DND-41 (cell line): ENCODE data around the gene KLC1.

Experiments
- ATAC-seq: fragments of 200-7000 bp; cut with Tn5 transposase; 3 replicates; pipeline ENCODE4 v1.9.1; 2021; ENCODE audit warnings: low read depth; ENCODE audit not compliant: insufficient read depth
- DNase-seq: peaks from one replicate; pipeline ENCODE4 v3.0.0-alpha.2; 2020
- H2AFZ ChIP-seq: 2 replicates; pipeline ENCODE4 v1.6.0; 2012; ENCODE audit warnings: low read depth, low read length
- H3K27ac ChIP-seq: 2 replicates; pipeline ENCODE4 v1.5.1; 2012; ENCODE audit warnings: low read length, inconsistent platforms
- H3K27me3 ChIP-seq: fragments of 200-600 bp; sonication (generic); 2 replicates; pipeline ENCODE4 v1.6.0; 2012; ENCODE audit warnings: low read length, mild to moderate bottlenecking, inconsistent platforms; ENCODE audit not compliant: insufficient read depth, poor library complexity
- H3K36me3 ChIP-seq: 2 replicates; pipeline ENCODE4 v1.5.1; 2012; ENCODE audit warnings: low read length, inconsistent platforms; ENCODE audit not compliant: insufficient read depth
- H3K4me1 ChIP-seq: 2 replicates; pipeline ENCODE4 v1.5.1; 2012; ENCODE audit warnings: mild to moderate bottlenecking, low read length; ENCODE audit not compliant: insufficient read depth
- H3K4me2 ChIP-seq: 2 replicates; pipeline ENCODE4 v1.6.0; 2012; ENCODE audit warnings: mild to moderate bottlenecking, moderate library complexity, low read length, inconsistent platforms; ENCODE audit not compliant: insufficient read depth
- H3K4me3 ChIP-seq, 2 experiments: fragments of 200-600 bp in 1 of 2; shearing (Covaris generic) in 1 of 2; 2 replicates each; pipeline ENCODE4 v1.5.1; 2012 to 2016; ENCODE audit warnings: inconsistent platforms in 2 of 2, low read length in 2 of 2, mild to moderate bottlenecking in 2 of 2, low read depth in 1 of 2, moderate library complexity in 1 of 2
- H3K79me2 ChIP-seq: 2 replicates; pipeline ENCODE4 v1.6.0; 2012; ENCODE audit warnings: low read length, inconsistent platforms; ENCODE audit not compliant: insufficient read depth
- H3K9ac ChIP-seq: 2 replicates; pipeline ENCODE4 v1.6.0; 2012; ENCODE audit warnings: low read depth, mild to moderate bottlenecking, inconsistent platforms, low read length, moderate library complexity
- H3K9me3 ChIP-seq: 2 replicates; pipeline ENCODE4 v1.5.1; 2012; ENCODE audit warnings: low read length, moderate library complexity, mild to moderate bottlenecking, inconsistent platforms; ENCODE audit not compliant: insufficient read depth, severe bottlenecking
- H4K20me1 ChIP-seq: 2 replicates; pipeline ENCODE4 v1.6.0; 2012; ENCODE audit warnings: low read length; ENCODE audit not compliant: insufficient read depth
- CTCF ChIP-seq: IDR thresholded peaks from 2 replicates; pipeline ENCODE4 v1.5.1; 2012; ENCODE audit warnings: borderline replicate concordance, low read length, moderate library complexity, mild to moderate bottlenecking; ENCODE audit not compliant: poor library complexity, severe bottlenecking; ENCODE audit errors: extremely low read depth
- EZH2 ChIP-seq: IDR thresholded peaks from 3 replicates; pipeline ENCODE4 v1.6.1; 2012; ENCODE audit warnings: borderline replicate concordance, low read depth, mild to moderate bottlenecking, moderate library complexity, low read length, inconsistent platforms; ENCODE audit not compliant: severe bottlenecking

Gene KLC1

GRCh38 chr14:103739793-103740501 is 110.9 kb downstream of the KLC1 start:
- no peak overlapping the region for H3K4me3 ChIP-seq
- no peak for TF ChIP-seq CTCF
- no peak for TF ChIP-seq EZH2
- DNase-seq: no peak
- no peaks in the 10 kb centered on the region for H3K9me3 ChIP-seq
- H3K9ac ChIP-seq: no peak overlapping the region
- H3K79me2 ChIP-seq: no peaks in the 10 kb centered on the region
- no peak overlapping the region for H2AFZ ChIP-seq
- H3K36me3 ChIP-seq: no peaks in the 10 kb centered on the region
- no peaks in the 10 kb centered on the region for H4K20me1 ChIP-seq
- H3K4me1 ChIP-seq: no peaks in the 10 kb centered on the region
- no peaks in the 10 kb centered on the region for H3K27me3 ChIP-seq
- H3K4me2 ChIP-seq: no peak overlapping the region
- H3K27ac ChIP-seq: no peak overlapping the region
- ATAC-seq: no peak

GRCh38 chr14:103740991-103741689 is 112.1 kb downstream of the KLC1 start:
- ATAC-seq (no peak), DNase-seq (no peak)
- no peak for TF ChIP-seq CTCF
- no peak for TF ChIP-seq EZH2
- H3K9ac ChIP-seq: no peak overlapping the region
- H2AFZ ChIP-seq: no peak overlapping the region
- H3K4me3 ChIP-seq: no peak overlapping the region
- no peaks in the 10 kb centered on the region for H3K27me3 ChIP-seq
- no peaks in the 10 kb centered on the region for H3K9me3 ChIP-seq
- no peaks in the 10 kb centered on the region for H3K79me2 ChIP-seq
- H3K27ac ChIP-seq: no peak overlapping the region; the same call in 1 of the 2 replicates
- no peaks in the 10 kb centered on the region for H3K4me1 ChIP-seq
- H3K36me3 ChIP-seq: no peaks in the 10 kb centered on the region
- H3K4me2 ChIP-seq: no peak overlapping the region
- H4K20me1 ChIP-seq: no peaks in the 10 kb centered on the region

GRCh38 chr14:103741876-103742275 is 112.9 kb downstream of the KLC1 start:
- no peak for ATAC-seq
- no peak overlapping the region for H3K4me3 ChIP-seq
- H3K27me3 ChIP-seq: no peaks in the 10 kb centered on the region
- H3K9ac ChIP-seq: no peak overlapping the region
- H2AFZ ChIP-seq: no peak overlapping the region
- H3K79me2 ChIP-seq: no peaks in the 10 kb centered on the region
- DNase-seq: no peak
- H3K4me1 ChIP-seq: 0 out of 2 replicates have a peak, but pooled peaks cover under 1% of the 10 kb centered on the region
- no peaks in the 10 kb centered on the region for H4K20me1 ChIP-seq
- no peaks in the 10 kb centered on the region for H3K9me3 ChIP-seq
- no peak overlapping the region for H3K27ac ChIP-seq
- H3K36me3 ChIP-seq: no peaks in the 10 kb centered on the region
- no peak overlapping the region for H3K4me2 ChIP-seq
- no peak for TF ChIP-seq EZH2
- no peak for TF ChIP-seq CTCF
